Measurements from ENCODE around the gene SNRNP70.
A peak's percentile ranks its signal among the peaks of the same experiment; 100 is the strongest.

SNRNP70 gene

GRCh38 chr19:49149652-49150105, 64.4 kb downstream of the SNRNP70 start:
- no peak for DNase-seq

- DNase-seq, result peak; percentile 71
These were observed 65.1 kb downstream of the SNRNP70 start for GRCh38 chr19:49150106-49150943.

GRCh38 chr19:49150944-49151243, 65.6 kb downstream of the SNRNP70 start:
- no peak for DNase-seq

- DNase-seq, result peak; percentile 23
These were observed 66.2 kb downstream of the SNRNP70 start for GRCh38 chr19:49151267-49152118.

- DNase-seq, result no peak
These were observed 66.9 kb downstream of the SNRNP70 start for GRCh38 chr19:49152119-49152550.

- DNase-seq, result no peak
These were observed 68.0 kb downstream of the SNRNP70 start for GRCh38 chr19:49153167-49153809.

- DNase-seq, result no peak
These were observed 69.0 kb downstream of the SNRNP70 start for GRCh38 chr19:49154279-49154678.

GRCh38 chr19:49155005-49155819, 70.0 kb downstream of the SNRNP70 start, which contains the start of gene HRC:
TSS of gene HRC (minus strand) at chr19:49155396. CDS start at chr19:49155237, 159 bp downstream.
- DNase-seq, result no peak

GRCh38 chr19:49155820-49156346, 70.6 kb downstream of the SNRNP70 start:
- no peak for DNase-seq

GRCh38 chr19:49157445-49158224, 72.4 kb downstream of the SNRNP70 start, which contains the start of gene TRPM4:
TSS of gene TRPM4 (plus strand) at chr19:49157792. CDS start at chr19:49157867, 75 bp downstream.
- DNase-seq, result peak; percentile 46

Data from CD4-positive, alpha-beta T cell treated with Interleukin-6 for 4 hours (primary cell).